CD14-positive monocyte (primary cell): ENCODE measurements around the gene MET. TPM values are rescaled to one million over a fixed set of nuclear protein-coding genes. Genes with fewer than 3 reads are reported as not detected.

Experiments
- DNase-seq, 3 donors: peaks; one replicate each; pipeline ENCODE4 v3.0.0-alpha.2; 2011 to 2022
- H2AFZ ChIP-seq: 2 replicates; pipeline ENCODE4 v1.6.0; 2012; ENCODE audit warnings: mild to moderate bottlenecking, low read depth, low read length, inconsistent platforms; ENCODE audit not compliant: insufficient read depth, poor library complexity, severe bottlenecking
- H3K27ac ChIP-seq, 2 donors: 1 replicate in 1 of 2; 2 replicates in 1 of 2; pipeline ENCODE4 v1.5.1; 2012 to 2013; ENCODE audit warnings: low read length in 2 of 2, control low read depth in 1 of 2, inconsistent platforms in 1 of 2, low read depth in 1 of 2, mild to moderate bottlenecking in 1 of 2
- H3K27me3 ChIP-seq, 2 donors: one replicate each; pipeline versions ENCODE4 v1.6.0 to v1.6.1; 2011 to 2013; ENCODE audit warnings: low read length in 2 of 2; ENCODE audit not compliant: control insufficient read depth in 2 of 2, insufficient read depth in 2 of 2
- H3K36me3 ChIP-seq, 2 donors: replicated peaks in 1 of 2; 1 replicate in 1 of 2; 2 replicates in 1 of 2; pipeline versions ENCODE4 v1.5.1 to v1.6.1; 2012 to 2013; ENCODE audit warnings: low read length in 2 of 2, control low read depth in 1 of 2, inconsistent platforms in 1 of 2, mild to moderate bottlenecking in 1 of 2; ENCODE audit not compliant: insufficient read depth in 2 of 2, control insufficient read depth in 1 of 2
- H3K4me1 ChIP-seq, 2 donors: 1 replicate in 1 of 2; 2 replicates in 1 of 2; pipeline versions ENCODE4 v1.5.1 to v1.6.1; 2012 to 2013; ENCODE audit warnings: low read length in 2 of 2, control low read depth in 1 of 2, inconsistent platforms in 1 of 2, mild to moderate bottlenecking in 1 of 2, moderate library complexity in 1 of 2; ENCODE audit not compliant: insufficient read depth in 2 of 2, control insufficient read depth in 1 of 2
- H3K4me2 ChIP-seq: replicated peaks from 2 replicates; pipeline ENCODE3; 2012; ENCODE audit warnings: low read length, moderate library complexity, mild to moderate bottlenecking; ENCODE audit not compliant: poor library complexity, severe bottlenecking; ENCODE audit errors: extremely low read depth
- H3K4me3 ChIP-seq, 3 experiments: fragments of 200-600 bp in 1 of 3; sonication (generic) in 1 of 3; replicated peaks in 1 of 3; 1 replicate in 2 of 3; 2 replicates in 1 of 3; pipeline ENCODE4 v1.5.1; 2011 to 2013; ENCODE audit warnings: low read length in 3 of 3, mild to moderate bottlenecking in 3 of 3, control low read depth in 2 of 3, low read depth in 2 of 3, inconsistent platforms in 1 of 3, moderate library complexity in 1 of 3
- H3K79me2 ChIP-seq: 2 replicates; pipeline ENCODE4 v1.6.0; 2012; ENCODE audit warnings: mild to moderate bottlenecking, control low read depth, inconsistent platforms, low read length, moderate library complexity; ENCODE audit not compliant: insufficient read depth
- H3K9ac ChIP-seq: 2 replicates; pipeline ENCODE4 v1.6.0; 2017; ENCODE audit warnings: low read length, mild to moderate bottlenecking; ENCODE audit not compliant: insufficient read depth, poor library complexity, severe bottlenecking
- H3K9me3 ChIP-seq, 2 donors: replicated peaks in 1 of 2; 1 replicate in 1 of 2; 2 replicates in 1 of 2; pipeline versions ENCODE4 v1.5.1 to v1.6.1; 2012 to 2013; ENCODE audit warnings: low read length in 2 of 2, control low read depth in 1 of 2; ENCODE audit not compliant: control insufficient read depth in 1 of 2, insufficient read depth in 1 of 2
- H4K20me1 ChIP-seq: 2 replicates; pipeline ENCODE4 v1.6.0; 2012; ENCODE audit warnings: mild to moderate bottlenecking, low read length, control low read depth, moderate library complexity; ENCODE audit not compliant: insufficient read depth
- H3K27ac Mint-ChIP-seq, 7 donors: one replicate each; pipeline ENCODE4 v1.8.0; 2020; ENCODE audit warnings: mild to moderate bottlenecking in 7 of 7, mixed read lengths in 7 of 7, moderate library complexity in 6 of 7, inconsistent platforms in 2 of 7
- H3K27me3 Mint-ChIP-seq, 3 donors: one replicate each; pipeline ENCODE4 v1.8.0; 2021 to 2022; ENCODE audit warnings: low read depth in 3 of 3, mild to moderate bottlenecking in 3 of 3, mixed read lengths in 3 of 3, moderate library complexity in 3 of 3, inconsistent platforms in 1 of 3
- H3K36me3 Mint-ChIP-seq, 2 donors: one replicate each; pipeline ENCODE4 v1.8.0; 2020; ENCODE audit warnings: mixed read lengths in 2 of 2, inconsistent platforms in 1 of 2, mild to moderate bottlenecking in 1 of 2
- H3K4me1 Mint-ChIP-seq: one replicate; pipeline ENCODE4 v1.8.0; 2020; ENCODE audit warnings: mild to moderate bottlenecking, mixed read lengths
- H3K4me3 Mint-ChIP-seq, 2 donors: one replicate each; pipeline ENCODE4 v1.8.0; 2020; ENCODE audit warnings: mild to moderate bottlenecking in 2 of 2, mixed read lengths in 2 of 2, moderate library complexity in 1 of 2
- H3K9me3 Mint-ChIP-seq, 7 donors: one replicate each; pipeline ENCODE4 v1.8.0; 2020 to 2022; ENCODE audit warnings: mixed read lengths in 7 of 7, mild to moderate bottlenecking in 6 of 7, moderate library complexity in 6 of 7, inconsistent platforms in 2 of 7
- WGBS: methylation state at CpG from one replicate; pipeline ENCODE4 v1.1.5; 2013; ENCODE audit warnings: missing lambda C conversion rate; ENCODE audit not compliant: insufficient coverage; 5-methylcytosine and 5-hydroxymethylcytosine counted together
- intact Hi-C, 2 donors: fragments of 100-400 bp; cut with micrococcal nuclease; formaldehyde crosslinking; loops; one replicate each; pipeline versions ENCODE4 v1.15.0 to v1.15.1; 2023
- polyA plus RNA-seq, 3 donors: library from polyadenylated mRNA; depleted of rRNA in 1 of 3; unstranded in 2 of 3; stranded (reverse) in 1 of 3; fragments of 300-500 nt in 2 of 3; fragments of >200 nt in 1 of 3; fragmentation: Illumina TruSeq in 2 of 3; gene quantifications; 1 replicate in 2 of 3; 2 replicates in 1 of 3; pipeline ENCODE4 v1.2.3, GENCODE V29; 2012 to 2021
- TF ChIP-seq, protein P1 (sequence below): fragments of 200-600 bp; IDR thresholded peaks from one replicate; pipeline ENCODE4 v1.8.0; 2022; ENCODE audit warnings: antibody characterized with exemption, mild to moderate bottlenecking

The MET gene
- polyA plus RNA-seq, 3 donors = not detected

DNA sequence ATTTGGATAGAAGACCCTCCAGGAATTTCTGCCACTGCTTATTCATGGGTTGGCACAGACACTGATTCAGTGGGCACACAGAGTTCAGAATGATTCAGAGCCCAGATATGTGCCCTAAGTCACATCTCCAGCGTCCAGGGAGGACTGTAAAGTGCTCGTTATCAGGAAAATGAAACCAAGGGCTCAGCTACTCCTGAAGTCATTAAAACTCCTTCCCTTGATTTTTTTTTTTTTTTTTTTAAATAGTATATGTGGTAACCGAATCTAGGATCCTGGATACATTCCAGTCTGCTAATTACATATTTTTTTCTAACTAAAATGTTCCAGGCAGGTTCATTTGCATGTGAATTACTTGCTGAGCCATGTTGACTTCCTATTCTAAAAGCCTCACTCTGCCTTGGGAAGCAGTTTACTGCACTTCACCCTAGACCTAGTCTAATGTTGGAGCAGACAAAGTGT is 34.7 kb downstream of the MET start:
- WGBS = no CpG with 5 or more reads among the region's 3 CpGs
- no peak overlapping the region for H2AFZ ChIP-seq

DNA sequence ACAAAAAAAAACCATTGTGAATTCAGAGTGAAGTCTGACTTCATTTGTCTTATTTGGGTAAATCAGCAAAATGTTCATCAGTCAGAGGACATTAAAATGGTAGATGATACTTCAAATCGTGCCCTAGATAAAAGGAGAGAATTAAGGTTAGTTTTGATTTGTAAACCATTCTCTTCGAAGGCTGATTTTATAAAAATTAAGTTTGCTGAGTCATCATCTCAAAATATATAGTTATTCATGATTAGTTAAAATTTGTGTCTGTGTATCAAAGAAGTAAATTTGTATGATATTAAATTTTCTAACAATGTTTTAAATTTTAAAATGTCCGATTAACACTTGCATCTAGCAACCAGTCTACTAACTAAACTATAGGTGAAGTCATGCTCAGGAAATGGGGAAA is 35.3 kb downstream of the MET start:
- Mint-ChIP-seq H3K4me3 (no peak overlapping the region), H3K9me3 (peaks cover 0 to 2% (median 0%) of the 10 kb centered on the region in 7 donors), H3K27me3 (peaks cover 0 to 1% (median 1%) of the 10 kb centered on the region in 3 donors), H3K27ac (no peak overlapping the region), H3K36me3 (no peaks in the 10 kb centered on the region), H3K4me1 (no peaks in the 10 kb centered on the region)
- no peak overlapping the region for H3K27ac ChIP-seq
- H3K36me3 ChIP-seq = no peaks in the 10 kb centered on the region
- no peaks in the 10 kb centered on the region for H3K4me1 ChIP-seq
- intact Hi-C loops = no loop called here
- no peak for DNase-seq
- H3K27me3 ChIP-seq = no peaks in the 10 kb centered on the region
- no CpG with 5 or more reads among the region's 3 CpGs for WGBS
- no peaks in the 10 kb centered on the region for H3K9me3 ChIP-seq
- no peak overlapping the region for H3K4me2 ChIP-seq
- H2AFZ ChIP-seq = no peak overlapping the region
- TF ChIP-seq, protein P1, sequence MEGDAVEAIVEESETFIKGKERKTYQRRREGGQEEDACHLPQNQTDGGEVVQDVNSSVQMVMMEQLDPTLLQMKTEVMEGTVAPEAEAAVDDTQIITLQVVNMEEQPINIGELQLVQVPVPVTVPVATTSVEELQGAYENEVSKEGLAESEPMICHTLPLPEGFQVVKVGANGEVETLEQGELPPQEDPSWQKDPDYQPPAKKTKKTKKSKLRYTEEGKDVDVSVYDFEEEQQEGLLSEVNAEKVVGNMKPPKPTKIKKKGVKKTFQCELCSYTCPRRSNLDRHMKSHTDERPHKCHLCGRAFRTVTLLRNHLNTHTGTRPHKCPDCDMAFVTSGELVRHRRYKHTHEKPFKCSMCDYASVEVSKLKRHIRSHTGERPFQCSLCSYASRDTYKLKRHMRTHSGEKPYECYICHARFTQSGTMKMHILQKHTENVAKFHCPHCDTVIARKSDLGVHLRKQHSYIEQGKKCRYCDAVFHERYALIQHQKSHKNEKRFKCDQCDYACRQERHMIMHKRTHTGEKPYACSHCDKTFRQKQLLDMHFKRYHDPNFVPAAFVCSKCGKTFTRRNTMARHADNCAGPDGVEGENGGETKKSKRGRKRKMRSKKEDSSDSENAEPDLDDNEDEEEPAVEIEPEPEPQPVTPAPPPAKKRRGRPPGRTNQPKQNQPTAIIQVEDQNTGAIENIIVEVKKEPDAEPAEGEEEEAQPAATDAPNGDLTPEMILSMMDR = no peak
- no peak overlapping the region for H3K4me3 ChIP-seq
- H4K20me1 ChIP-seq = no peaks in the 10 kb centered on the region
- no peaks in the 10 kb centered on the region for H3K79me2 ChIP-seq
- no peak overlapping the region for H3K9ac ChIP-seq

More for the DNA sequence above, 34.7 kb downstream of the MET start:
- no peaks in the 10 kb centered on the region for H3K9me3 ChIP-seq
- no peaks in the 10 kb centered on the region for H3K36me3 ChIP-seq
- no peak for DNase-seq
- H3K4me3 ChIP-seq = no peak overlapping the region
- H3K4me2 ChIP-seq = no peak overlapping the region
- no peaks in the 10 kb centered on the region for H3K79me2 ChIP-seq
- H3K27me3 Mint-ChIP-seq = no peaks in the 10 kb centered on the region
- H3K4me1 ChIP-seq = no peaks in the 10 kb centered on the region
- H3K4me3 Mint-ChIP-seq = no peak overlapping the region
- H4K20me1 ChIP-seq = no peaks in the 10 kb centered on the region
- no peak overlapping the region for H3K27ac ChIP-seq
- no peak overlapping the region for H3K9ac ChIP-seq
- no peaks in the 10 kb centered on the region for H3K9me3 Mint-ChIP-seq
- no peak overlapping the region for H3K27ac Mint-ChIP-seq
- H3K27me3 ChIP-seq = no peaks in the 10 kb centered on the region
- no peaks in the 10 kb centered on the region for H3K36me3 Mint-ChIP-seq
- intact Hi-C loops = no loop called here
- TF ChIP-seq, protein P1 = no peak
- no peaks in the 10 kb centered on the region for H3K4me1 Mint-ChIP-seq
